ENCODE measurements around the gene ALDOB. TPM values are rescaled to one million over a fixed set of nuclear protein-coding genes. Genes with fewer than 3 reads are reported as not detected.

The ALDOB gene
- polyA plus RNA-seq, 2 of the 4 experiments (the other 2 are of a cell fraction), result not detected

DNA sequence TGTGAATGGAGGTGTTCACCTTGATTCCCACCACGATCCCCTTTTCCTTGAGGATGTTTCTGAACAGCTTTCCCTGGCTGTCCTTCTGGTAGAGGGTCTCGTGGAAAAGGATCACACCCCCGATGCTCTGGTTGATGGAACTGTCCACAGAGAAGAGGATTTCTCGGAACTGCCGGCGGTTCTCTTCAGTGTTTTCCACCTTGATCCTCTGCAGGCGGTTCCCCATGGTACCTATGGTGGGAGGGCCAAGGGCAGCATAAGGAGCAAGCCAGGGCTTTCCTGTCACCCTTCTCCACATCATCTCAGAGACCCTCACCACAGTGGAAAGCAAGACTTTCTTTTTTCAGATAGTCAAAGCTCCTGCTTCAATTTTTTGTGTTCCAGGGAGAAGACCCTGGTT lies 5.8 kb downstream of the ALDOB start:
- CTCF ChIA-PET, result interaction anchor here (1.6 kb wide), 1 partner anchor 29 kb away, joined by 3 read pairs; no protein-coding TSS in a partner anchor
- Histone ChIP-seq H3K4me1 (no peaks in the 10 kb centered on the region), H3K4me2 (no peak overlapping the region), H3K9me3 (no peaks in the 10 kb centered on the region), H3K4me3 (no peak overlapping the region), H3K27ac (no peak overlapping the region)
- ATAC-seq (no peak), DNase-seq (ENCODE audit: low read depth in 1 of 2, low spot score in 1 of 2) (no peak), FAIRE-seq (no peak)
- POLR2A ChIA-PET, result no interaction called here
- TF ChIP-seq ESRRA (IDR thresholded peaks at IDR 0.05; ENCODE audit: borderline replicate concordance, low read length) (no peak), CHD2 (IDR thresholded peaks at IDR 0.05; ENCODE audit: low read length, partially characterized antibody) (no peak), BHLHE40 (IDR thresholded peaks at IDR 0.05; ENCODE audit: low read depth, low read length) (no peak), POLR2A (IDR thresholded peaks at IDR 0.05; ENCODE audit: low read length) (no peak), GATA3 (IDR thresholded peaks at IDR 0.05; ENCODE audit: borderline replicate concordance) (no peak), RFX5 (IDR thresholded peaks at IDR 0.05) (no peak), MYC (IDR thresholded peaks at IDR 0.05; ENCODE audit: borderline replicate concordance, low read length) (no peak), EP300 (IDR thresholded peaks at IDR 0.05) (no peak), ZNF302 (CRISPR knock-in tag; IDR thresholded peaks at IDR 0.05) (no peak), TP53 (CRISPR knock-in tag; IDR thresholded peaks at IDR 0.05) (no peak), MAZ (IDR thresholded peaks at IDR 0.05; ENCODE audit: borderline replicate concordance, low read depth, low read length) (no peak), SMC3 (IDR thresholded peaks at IDR 0.05) (no peak), RARB (CRISPR knock-in tag; IDR thresholded peaks at IDR 0.05) (no peak)
- TF ChIP-seq, protein P1, sequence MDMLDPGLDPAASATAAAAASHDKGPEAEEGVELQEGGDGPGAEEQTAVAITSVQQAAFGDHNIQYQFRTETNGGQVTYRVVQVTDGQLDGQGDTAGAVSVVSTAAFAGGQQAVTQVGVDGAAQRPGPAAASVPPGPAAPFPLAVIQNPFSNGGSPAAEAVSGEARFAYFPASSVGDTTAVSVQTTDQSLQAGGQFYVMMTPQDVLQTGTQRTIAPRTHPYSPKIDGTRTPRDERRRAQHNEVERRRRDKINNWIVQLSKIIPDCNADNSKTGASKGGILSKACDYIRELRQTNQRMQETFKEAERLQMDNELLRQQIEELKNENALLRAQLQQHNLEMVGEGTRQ (IDR thresholded peaks at IDR 0.05), result no peak
- TF ChIP-seq, protein P2, sequence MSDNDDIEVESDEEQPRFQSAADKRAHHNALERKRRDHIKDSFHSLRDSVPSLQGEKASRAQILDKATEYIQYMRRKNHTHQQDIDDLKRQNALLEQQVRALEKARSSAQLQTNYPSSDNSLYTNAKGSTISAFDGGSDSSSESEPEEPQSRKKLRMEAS (IDR thresholded peaks at IDR 0.05), result no peak
- TF ChIP-seq, protein P3, sequence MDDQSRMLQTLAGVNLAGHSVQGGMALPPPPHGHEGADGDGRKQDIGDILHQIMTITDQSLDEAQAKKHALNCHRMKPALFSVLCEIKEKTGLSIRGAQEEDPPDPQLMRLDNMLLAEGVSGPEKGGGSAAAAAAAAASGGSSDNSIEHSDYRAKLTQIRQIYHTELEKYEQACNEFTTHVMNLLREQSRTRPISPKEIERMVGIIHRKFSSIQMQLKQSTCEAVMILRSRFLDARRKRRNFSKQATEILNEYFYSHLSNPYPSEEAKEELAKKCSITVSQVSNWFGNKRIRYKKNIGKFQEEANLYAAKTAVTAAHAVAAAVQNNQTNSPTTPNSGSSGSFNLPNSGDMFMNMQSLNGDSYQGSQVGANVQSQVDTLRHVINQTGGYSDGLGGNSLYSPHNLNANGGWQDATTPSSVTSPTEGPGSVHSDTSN (IDR thresholded peaks at IDR 0.05), result no peak
- WGBS (ENCODE audit: missing lambda C conversion rate), result 49% methylated on average over 7 of the region's 7 CpGs

DNA sequence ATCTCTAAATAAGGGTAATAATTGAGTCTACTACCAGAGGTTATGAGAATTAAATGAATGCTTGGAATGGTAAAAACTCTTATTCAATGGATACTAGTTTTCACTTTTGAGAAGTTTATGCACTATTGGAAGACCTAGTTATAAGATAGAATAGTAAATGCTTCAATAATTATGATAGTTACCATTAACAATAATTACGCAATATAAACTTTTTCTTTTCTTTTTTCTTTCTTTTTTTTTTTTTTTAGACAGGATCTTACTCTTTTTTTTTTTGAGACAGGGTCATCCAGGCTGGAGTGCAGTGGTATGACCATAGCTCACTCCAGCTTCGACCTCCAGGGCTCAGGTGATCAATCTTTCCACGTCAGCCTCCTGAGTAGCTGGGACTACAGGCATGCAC lies 6.7 kb downstream of the ALDOB start:
- H3K27ac ChIP-seq, result no peak overlapping the region
- TF ChIP-seq GATA3 (IDR thresholded peaks at IDR 0.05; ENCODE audit: borderline replicate concordance) (no peak), MAFK (IDR thresholded peaks at IDR 0.05; ENCODE audit: partially characterized antibody) (no peak), HOXB13 (CRISPR knock-in tag; IDR thresholded peaks at IDR 0.05; ENCODE audit: low read depth) (no peak)
- TF ChIP-seq, protein P4, sequence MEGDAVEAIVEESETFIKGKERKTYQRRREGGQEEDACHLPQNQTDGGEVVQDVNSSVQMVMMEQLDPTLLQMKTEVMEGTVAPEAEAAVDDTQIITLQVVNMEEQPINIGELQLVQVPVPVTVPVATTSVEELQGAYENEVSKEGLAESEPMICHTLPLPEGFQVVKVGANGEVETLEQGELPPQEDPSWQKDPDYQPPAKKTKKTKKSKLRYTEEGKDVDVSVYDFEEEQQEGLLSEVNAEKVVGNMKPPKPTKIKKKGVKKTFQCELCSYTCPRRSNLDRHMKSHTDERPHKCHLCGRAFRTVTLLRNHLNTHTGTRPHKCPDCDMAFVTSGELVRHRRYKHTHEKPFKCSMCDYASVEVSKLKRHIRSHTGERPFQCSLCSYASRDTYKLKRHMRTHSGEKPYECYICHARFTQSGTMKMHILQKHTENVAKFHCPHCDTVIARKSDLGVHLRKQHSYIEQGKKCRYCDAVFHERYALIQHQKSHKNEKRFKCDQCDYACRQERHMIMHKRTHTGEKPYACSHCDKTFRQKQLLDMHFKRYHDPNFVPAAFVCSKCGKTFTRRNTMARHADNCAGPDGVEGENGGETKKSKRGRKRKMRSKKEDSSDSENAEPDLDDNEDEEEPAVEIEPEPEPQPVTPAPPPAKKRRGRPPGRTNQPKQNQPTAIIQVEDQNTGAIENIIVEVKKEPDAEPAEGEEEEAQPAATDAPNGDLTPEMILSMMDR (IDR thresholded peaks at IDR 0.05), result no peak
- no peak for DNase-seq (ENCODE audit: low read depth in 1 of 2, low spot score in 1 of 2)

DNA sequence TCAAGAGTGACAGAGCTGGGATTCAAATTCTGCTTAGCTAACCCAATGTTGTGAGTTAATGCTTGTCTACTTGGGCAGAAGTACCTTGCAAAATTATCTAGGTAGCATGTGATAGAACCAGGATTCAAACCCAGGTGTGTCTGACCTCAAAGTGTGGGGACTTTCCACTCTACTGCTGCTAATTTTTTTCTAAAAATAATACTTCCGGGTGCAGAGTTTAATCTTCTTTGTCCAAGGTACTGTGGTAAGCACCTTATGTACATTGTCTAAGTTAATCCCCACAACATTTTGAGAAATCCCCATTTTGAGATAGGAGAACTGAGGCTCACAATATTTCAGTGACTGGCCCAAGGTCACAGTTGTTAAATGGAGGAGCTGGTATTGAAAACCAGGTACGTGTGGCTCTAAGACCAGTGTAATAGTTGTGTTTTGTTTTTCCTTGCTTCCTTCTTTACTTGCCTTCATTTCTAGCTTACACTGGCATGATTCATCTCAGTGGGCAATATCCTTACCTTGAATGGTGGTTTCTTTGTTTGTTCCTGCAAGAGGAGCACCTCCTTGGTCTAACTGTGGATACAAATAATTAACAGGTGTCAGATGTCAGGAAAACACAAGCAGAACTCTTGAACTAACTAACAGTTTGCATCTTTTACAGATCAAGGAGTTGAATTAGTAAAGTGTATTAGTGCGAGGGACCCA lies 7.5 kb downstream of the ALDOB start:
- FAIRE-seq (no peak), ATAC-seq (no peak), DNase-seq (ENCODE audit: low read depth in 1 of 2, low spot score in 1 of 2) (no peak)
- Histone ChIP-seq H3K4me1 (no peaks in the 10 kb centered on the region), H3K9me3 (no peaks in the 10 kb centered on the region), H3K4me3 (no peak overlapping the region), H3K4me2 (no peak overlapping the region), H3K27ac (no peak overlapping the region)
- WGBS (ENCODE audit: missing lambda C conversion rate), result 50% methylated on average over 3 of the region's 3 CpGs
- CTCF ChIA-PET, result interaction anchor here (1.1 to 2.0 kb wide), 3 partner anchors 8 to 40 kb away, joined by 3 to 7 read pairs (median 3); partner anchors contain the start of gene ALDOB
- POLR2A ChIA-PET, result no interaction called here
- TF ChIP-seq POLR2A (IDR thresholded peaks at IDR 0.05; ENCODE audit: low read length) (no peak), FOSL2 (IDR thresholded peaks at IDR 0.05) (no peak), FOSL2 (CRISPR knock-in tag; IDR thresholded peaks at IDR 0.05) (no peak), PHF8 (IDR thresholded peaks at IDR 0.05; ENCODE audit: borderline replicate concordance, low read depth) (no peak), EP300 (IDR thresholded peaks at IDR 0.05) (no peak), FOXS1 (CRISPR knock-in tag; IDR thresholded peaks at IDR 0.05) (no peak), POLR2AphosphoS2 (conservative IDR thresholded peaks at IDR 0.05; ENCODE audit: low read length) (no peak), SREBF2 (IDR thresholded peaks at IDR 0.05) (no peak), HOXA7 (CRISPR knock-in tag; IDR thresholded peaks at IDR 0.05) (no peak), NR3C1 (IDR thresholded peaks at IDR 0.05) (no peak), JUN (IDR thresholded peaks at IDR 0.05) (no peak), HDAC2 (IDR thresholded peaks at IDR 0.05) (no peak), MYC (IDR thresholded peaks at IDR 0.05; ENCODE audit: borderline replicate concordance, low read length) (no peak), CHD4 (IDR thresholded peaks at IDR 0.05; ENCODE audit: borderline replicate concordance) (no peak)
- TF ChIP-seq, protein P5, sequence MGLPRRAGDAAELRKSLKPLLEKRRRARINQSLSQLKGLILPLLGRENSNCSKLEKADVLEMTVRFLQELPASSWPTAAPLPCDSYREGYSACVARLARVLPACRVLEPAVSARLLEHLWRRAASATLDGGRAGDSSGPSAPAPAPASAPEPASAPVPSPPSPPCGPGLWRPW (IDR thresholded peaks at IDR 0.05), result no peak
- TF ChIP-seq, protein P6, sequence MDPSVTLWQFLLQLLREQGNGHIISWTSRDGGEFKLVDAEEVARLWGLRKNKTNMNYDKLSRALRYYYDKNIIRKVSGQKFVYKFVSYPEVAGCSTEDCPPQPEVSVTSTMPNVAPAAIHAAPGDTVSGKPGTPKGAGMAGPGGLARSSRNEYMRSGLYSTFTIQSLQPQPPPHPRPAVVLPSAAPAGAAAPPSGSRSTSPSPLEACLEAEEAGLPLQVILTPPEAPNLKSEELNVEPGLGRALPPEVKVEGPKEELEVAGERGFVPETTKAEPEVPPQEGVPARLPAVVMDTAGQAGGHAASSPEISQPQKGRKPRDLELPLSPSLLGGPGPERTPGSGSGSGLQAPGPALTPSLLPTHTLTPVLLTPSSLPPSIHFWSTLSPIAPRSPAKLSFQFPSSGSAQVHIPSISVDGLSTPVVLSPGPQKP (IDR thresholded peaks at IDR 0.05; ENCODE audit: low read depth, low read length), result no peak

More for the DNA sequence above, 6.7 kb downstream of the ALDOB start:
- CTCF ChIA-PET, result no interaction called here
- Histone ChIP-seq H3K4me3 (no peak overlapping the region), H3K4me1 (no peaks in the 10 kb centered on the region), H3K9me3 (no peaks in the 10 kb centered on the region), H3K4me2 (no peak overlapping the region)
- ATAC-seq (no peak), FAIRE-seq (no peak)
- POLR2A ChIA-PET, result no interaction called here
- WGBS (ENCODE audit: missing lambda C conversion rate), result 30% methylated on average over 3 of the region's 3 CpGs

All from A549 (cell line).